OCI-LY7 (cell line): Measurements from ENCODE around the gene TCTN3. TPM values are rescaled to one million over a fixed set of nuclear protein-coding genes. Genes with fewer than 3 reads are reported as not detected.

Experiments
- BruUV-seq: library from RNA; stranded (reverse); fragments of 400-500 nt; replicated peaks from 2 replicates; lab custom pipeline; 2021; lab: Mats Ljungman, UMichigan
- CTCF ChIA-PET: fragments of 300-600 bp; sonication (Branson Sonifier 250); formaldehyde crosslinking; loops from one replicate; lab custom pipeline; 2022; ENCODE audit warnings: antibody characterized with exemption; ENCODE audit not compliant: unreplicated experiment; lab: Charles Lee
- POLR2A ChIA-PET: fragments of 300-600 bp; sonication (Branson Sonifier 250); formaldehyde crosslinking; loops from one replicate; lab custom pipeline; 2022; ENCODE audit warnings: antibody characterized with exemption; lab: Charles Lee
- DNase-seq: peaks from one replicate; pipeline ENCODE4 v3.0.0-alpha.2; 2015; ENCODE audit warnings: low spot score
- H2AFZ ChIP-seq: fragments of 200-600 bp; sonication (generic), shearing (Covaris generic); 2 replicates; pipeline ENCODE4 v1.6.1; 2014; ENCODE audit warnings: mild to moderate bottlenecking, antibody characterized with exemption, low read length, moderate library complexity
- H3K27ac ChIP-seq: fragments of 200-600 bp; sonication (generic); 2 replicates; pipeline ENCODE4 v1.5.1; 2014; ENCODE audit warnings: mixed run types, low read depth, mild to moderate bottlenecking, moderate library complexity, low read length, inconsistent platforms; ENCODE audit not compliant: poor library complexity, severe bottlenecking
- H3K36me3 ChIP-seq: fragments of 200-600 bp; sonication (generic); 2 replicates; pipeline ENCODE4 v1.6.1; 2014; ENCODE audit warnings: mild to moderate bottlenecking, antibody characterized with exemption, low read length, moderate library complexity, mixed read lengths; ENCODE audit not compliant: insufficient read depth
- H3K4me1 ChIP-seq: fragments of 200-600 bp; sonication (generic); 2 replicates; pipeline ENCODE4 v1.5.1; 2014; ENCODE audit warnings: mild to moderate bottlenecking, low read length; ENCODE audit not compliant: insufficient read depth, poor library complexity, severe bottlenecking
- H3K4me2 ChIP-seq: fragments of 200-600 bp; sonication (generic); 2 replicates; pipeline ENCODE4 v1.6.1; 2014; ENCODE audit warnings: mild to moderate bottlenecking, low read length
- H3K4me3 ChIP-seq: fragments of 200-600 bp; sonication (generic); 2 replicates; pipeline ENCODE4 v1.5.1; 2014; ENCODE audit warnings: mild to moderate bottlenecking, low read depth, low read length; ENCODE audit not compliant: poor library complexity, severe bottlenecking
- H3K79me2 ChIP-seq: fragments of 200-600 bp; sonication (generic); 2 replicates; pipeline ENCODE4 v1.6.1; 2016; ENCODE audit warnings: low read depth, mild to moderate bottlenecking, low read length, moderate library complexity, mixed read lengths; ENCODE audit not compliant: insufficient read depth
- H3K9me2 ChIP-seq: fragments of 200-600 bp; sonication (generic); 2 replicates; pipeline ENCODE4 v1.6.1; 2016; ENCODE audit warnings: mild to moderate bottlenecking, low read length, mixed read lengths; ENCODE audit not compliant: insufficient read depth
- H3K9me3 ChIP-seq: fragments of 200-600 bp; sonication (generic); 2 replicates; pipeline ENCODE4 v1.6.1; 2014; ENCODE audit warnings: mild to moderate bottlenecking, mixed run types, low read length, mixed read lengths
- H4K20me1 ChIP-seq: fragments of 200-600 bp; sonication (generic); 2 replicates; pipeline ENCODE4 v1.6.1; 2014; ENCODE audit warnings: mild to moderate bottlenecking, antibody characterized with exemption, low read length, moderate library complexity, mixed read lengths; ENCODE audit not compliant: insufficient read depth
- CTCF ChIP-seq: fragments of 200-600 bp; sonication (generic); conservative IDR thresholded peaks from 2 replicates; pipeline ENCODE4 v1.5.1; 2014; ENCODE audit warnings: mild to moderate bottlenecking, antibody characterized with exemption, low read length, moderate library complexity, mixed read lengths
- EZH2phosphoT487 ChIP-seq: fragments of 200-600 bp; sonication (generic); IDR thresholded peaks from 2 replicates; pipeline ENCODE4 v1.6.1; 2018; ENCODE audit warnings: low read depth, borderline replicate concordance, mild to moderate bottlenecking, mixed run types, antibody characterized with exemption, low read length, moderate library complexity, mixed read lengths
- intact Hi-C: fragments of 100-400 bp; cut with micrococcal nuclease; formaldehyde crosslinking; loops from one replicate; pipeline ENCODE4 v1.10.0; 2022; ENCODE audit not compliant: unreplicated experiment
- total RNA-seq, 2 experiments: library from RNA; depleted of rRNA in 1 of 2; stranded (reverse); fragments of >200 nt in 1 of 2; shearing (Covaris generic) in 1 of 2; gene quantifications; 2 replicates each; pipeline ENCODE4 v1.2.3, GENCODE V29; 2014 to 2022

Gene TCTN3
- total RNA-seq, 2 experiments from 2014 or later, result 10.4 to 14.4 TPM

GRCh38 chr10:95640891-95641315, 52.8 kb downstream of the TCTN3 start:
- Histone ChIP-seq H3K4me1 (peaks cover 7% of the 10 kb centered on the region), H3K27ac (no peak overlapping the region), H3K4me3 (no peak overlapping the region), H3K79me2 (no peaks in the 10 kb centered on the region), H3K9me2 (no peaks in the 10 kb centered on the region), H2AFZ (no peak overlapping the region), H3K9me3 (no peaks in the 10 kb centered on the region), H4K20me1 (no peaks in the 10 kb centered on the region; the same call in 1 of the 2 replicates), H3K4me2 (no peak overlapping the region), H3K36me3 (peaks cover 82% of the 10 kb centered on the region)
- no peak for DNase-seq
- intact Hi-C loops, result no loop called here
- TF ChIP-seq CTCF, result no peak
- TF ChIP-seq EZH2phosphoT487, result no peak
- ChIA-PET POLR2A (no interaction called here), CTCF (no interaction called here)
- BruUV-seq, result no TSS peak

GRCh38 chr10:95637911-95638310, 55.8 kb downstream of the TCTN3 start:
- no TSS peak for BruUV-seq
- no peaks in the 10 kb centered on the region for H3K9me2 ChIP-seq
- no peak for DNase-seq
- H3K79me2 ChIP-seq, result no peaks in the 10 kb centered on the region
- H3K4me1 ChIP-seq, result peaks cover 10% of the 10 kb centered on the region
- ChIA-PET CTCF (no interaction called here), POLR2A (no interaction called here)
- H3K4me3 ChIP-seq, result no peak overlapping the region
- TF ChIP-seq EZH2phosphoT487, result no peak
- TF ChIP-seq CTCF, result no peak
- no peak overlapping the region for H3K4me2 ChIP-seq
- intact Hi-C loops, result no loop called here
- H3K27ac ChIP-seq, result no peak overlapping the region
- H3K36me3 ChIP-seq, result peaks cover 91% of the 10 kb centered on the region
- H3K9me3 ChIP-seq, result no peaks in the 10 kb centered on the region
- H2AFZ ChIP-seq, result no peak overlapping the region
- H4K20me1 ChIP-seq, result no peaks in the 10 kb centered on the region

GRCh38 chr10:95637140-95637539, 56.6 kb downstream of the TCTN3 start:
- no TSS peak for BruUV-seq
- H3K36me3 ChIP-seq, result peaks cover 91% of the 10 kb centered on the region
- CTCF ChIA-PET, result no interaction called here

More at GRCh38 chr10:95637140-95637539, 56.6 kb downstream of the TCTN3 start:
- H2AFZ ChIP-seq, result no peak overlapping the region
- TF ChIP-seq EZH2phosphoT487 (no peak), CTCF (no peak)
- H3K9me3 ChIP-seq, result no peaks in the 10 kb centered on the region
- no peaks in the 10 kb centered on the region for H3K79me2 ChIP-seq
- no peak overlapping the region for H3K4me2 ChIP-seq
- H4K20me1 ChIP-seq, result no peaks in the 10 kb centered on the region
- peaks cover 10% of the 10 kb centered on the region for H3K4me1 ChIP-seq
- no peak overlapping the region for H3K27ac ChIP-seq
- no peaks in the 10 kb centered on the region for H3K9me2 ChIP-seq
- intact Hi-C loops, result no loop called here
- DNase-seq, result no peak
- POLR2A ChIA-PET, result interaction anchor here (0.7 kb wide), 1 partner anchor 23 kb away, joined by 3 read pairs; no protein-coding TSS in a partner anchor
- H3K4me3 ChIP-seq, result no peak overlapping the region
